Astrocyte (in vitro differentiated cells and primary cell): ENCODE results near the gene ATP5F1C.

Source experiments
- EZH2 ChIP-seq: IDR thresholded peaks from 2 replicates; pipeline ENCODE4 v1.6.1; 2012; ENCODE audit warnings: mild to moderate bottlenecking, low read length, inconsistent platforms; ENCODE audit not compliant: insufficient read depth
- TF ChIP-seq, protein P1 (sequence below): IDR thresholded peaks from 2 replicates; pipeline ENCODE4 v1.5.1; 2011; ENCODE audit warnings: low read depth, mild to moderate bottlenecking, inconsistent platforms, low read length, moderate library complexity; ENCODE audit not compliant: insufficient read depth

GRCh38 chr10:7794251-7795026 is 6.5 kb downstream of the ATP5F1C start:
- TF ChIP-seq, protein P1, sequence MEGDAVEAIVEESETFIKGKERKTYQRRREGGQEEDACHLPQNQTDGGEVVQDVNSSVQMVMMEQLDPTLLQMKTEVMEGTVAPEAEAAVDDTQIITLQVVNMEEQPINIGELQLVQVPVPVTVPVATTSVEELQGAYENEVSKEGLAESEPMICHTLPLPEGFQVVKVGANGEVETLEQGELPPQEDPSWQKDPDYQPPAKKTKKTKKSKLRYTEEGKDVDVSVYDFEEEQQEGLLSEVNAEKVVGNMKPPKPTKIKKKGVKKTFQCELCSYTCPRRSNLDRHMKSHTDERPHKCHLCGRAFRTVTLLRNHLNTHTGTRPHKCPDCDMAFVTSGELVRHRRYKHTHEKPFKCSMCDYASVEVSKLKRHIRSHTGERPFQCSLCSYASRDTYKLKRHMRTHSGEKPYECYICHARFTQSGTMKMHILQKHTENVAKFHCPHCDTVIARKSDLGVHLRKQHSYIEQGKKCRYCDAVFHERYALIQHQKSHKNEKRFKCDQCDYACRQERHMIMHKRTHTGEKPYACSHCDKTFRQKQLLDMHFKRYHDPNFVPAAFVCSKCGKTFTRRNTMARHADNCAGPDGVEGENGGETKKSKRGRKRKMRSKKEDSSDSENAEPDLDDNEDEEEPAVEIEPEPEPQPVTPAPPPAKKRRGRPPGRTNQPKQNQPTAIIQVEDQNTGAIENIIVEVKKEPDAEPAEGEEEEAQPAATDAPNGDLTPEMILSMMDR = no peak
- TF ChIP-seq EZH2 = no peak
